Kasumi-1 (cell line): Measurements from ENCODE around the gene SLC37A1.
"Not testable (repeated sequence)": the region's sequence is repeated elsewhere in the genome, so short reads cannot be mapped to it uniquely, and the experiment has no call there.

Source experiments
- DNase-seq, 2 experiments: peaks; one replicate each; lab custom pipeline; 2025; lab: John Stamatoyannopoulos, UW

SLC37A1 gene

DNA sequence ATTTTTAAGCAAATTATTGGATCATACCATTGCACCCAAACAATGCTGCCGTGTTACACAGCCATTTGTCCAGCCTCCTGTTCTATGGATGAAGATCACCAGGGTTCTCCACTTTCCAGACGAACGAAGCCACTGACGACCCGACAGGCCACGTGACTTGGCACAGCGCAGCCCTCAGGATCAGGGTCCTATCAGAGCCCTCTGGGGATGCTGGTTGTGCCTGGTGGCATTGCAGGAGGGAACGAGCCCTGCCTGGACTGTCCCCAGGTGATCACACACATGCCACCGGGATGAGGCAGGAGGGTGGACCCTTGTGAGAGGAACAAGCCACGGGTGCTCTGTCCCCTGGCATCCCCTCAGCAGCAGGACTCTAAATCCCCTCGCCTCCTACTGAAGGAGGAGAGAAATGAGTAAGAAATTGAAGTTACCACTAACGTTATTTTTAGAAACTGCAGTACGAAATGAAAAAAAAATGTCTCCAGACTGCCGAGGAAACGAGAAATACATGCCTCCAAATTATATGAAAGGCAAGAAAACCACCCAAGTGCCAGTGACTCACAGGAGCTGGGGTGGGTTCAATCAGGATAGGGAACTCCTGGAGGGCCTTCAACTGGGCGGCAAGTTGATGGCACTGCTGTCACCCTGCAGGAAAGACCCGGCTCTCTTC lies 81.1 kb downstream of the SLC37A1 start:
- no peak for DNase-seq

DNA sequence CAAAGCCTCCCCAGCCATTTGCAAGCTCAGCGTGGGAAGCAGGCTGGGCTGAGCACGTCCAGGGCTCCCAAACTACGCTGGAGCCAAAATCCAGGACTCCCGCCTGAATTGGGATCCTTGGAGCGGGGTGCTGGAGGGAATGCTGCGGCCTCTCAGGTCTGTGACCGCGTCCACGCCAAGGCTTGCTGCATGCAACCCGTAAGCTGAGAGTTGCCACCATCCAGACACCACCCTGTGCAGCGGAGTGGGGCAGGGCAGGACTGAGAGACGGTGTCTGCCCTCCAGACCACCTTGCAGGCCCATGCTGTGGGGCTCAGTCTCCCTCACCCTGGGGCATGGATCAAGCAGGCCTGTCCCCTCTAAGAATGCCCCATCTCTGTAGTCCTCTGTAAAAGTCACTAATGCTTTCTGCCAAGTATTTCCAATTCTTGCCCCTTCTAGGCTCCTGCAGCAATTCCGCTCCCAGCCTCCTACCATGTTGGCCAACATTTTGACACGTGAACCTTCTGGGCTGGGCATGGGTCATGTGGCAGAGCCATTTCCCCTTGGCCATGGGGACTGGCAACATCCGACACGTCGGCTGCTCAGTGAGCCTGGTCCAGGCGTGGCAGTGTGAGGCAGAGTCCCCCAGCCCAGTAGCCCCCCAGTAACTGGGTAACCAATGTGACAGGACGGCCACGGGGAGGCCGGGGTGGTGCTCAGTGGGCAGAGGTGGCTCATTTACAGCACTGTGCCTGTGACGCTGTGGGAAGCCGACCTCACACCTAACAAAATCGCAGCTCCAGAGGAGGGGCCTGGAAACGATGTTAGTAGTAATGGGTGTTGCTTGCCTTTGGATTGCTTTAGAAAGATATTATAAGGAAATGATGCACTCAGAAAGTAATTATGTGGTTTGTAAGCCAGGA lies 81.9 kb downstream of the SLC37A1 start:
- no peak for DNase-seq

DNA sequence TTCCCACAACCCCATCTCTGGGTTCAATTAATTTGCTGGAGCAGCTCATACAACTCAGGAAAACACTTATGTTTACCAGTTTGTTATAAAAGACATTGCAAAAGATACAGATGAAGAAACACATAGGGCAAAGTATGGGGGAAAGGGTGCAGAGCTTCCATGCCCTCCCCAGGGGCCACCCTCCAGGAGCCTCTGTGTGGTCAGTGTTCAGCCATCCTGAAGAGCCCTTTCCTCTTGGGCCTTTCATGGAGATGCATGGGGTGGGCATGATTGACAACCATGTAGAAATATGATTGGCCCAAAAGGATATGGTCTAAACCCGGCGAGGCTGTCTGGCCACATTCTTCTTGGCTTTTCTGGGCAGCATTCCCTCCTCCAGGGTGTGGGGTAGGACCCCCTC lies 83.0 kb downstream of the SLC37A1 start:
- no peak for DNase-seq

DNA sequence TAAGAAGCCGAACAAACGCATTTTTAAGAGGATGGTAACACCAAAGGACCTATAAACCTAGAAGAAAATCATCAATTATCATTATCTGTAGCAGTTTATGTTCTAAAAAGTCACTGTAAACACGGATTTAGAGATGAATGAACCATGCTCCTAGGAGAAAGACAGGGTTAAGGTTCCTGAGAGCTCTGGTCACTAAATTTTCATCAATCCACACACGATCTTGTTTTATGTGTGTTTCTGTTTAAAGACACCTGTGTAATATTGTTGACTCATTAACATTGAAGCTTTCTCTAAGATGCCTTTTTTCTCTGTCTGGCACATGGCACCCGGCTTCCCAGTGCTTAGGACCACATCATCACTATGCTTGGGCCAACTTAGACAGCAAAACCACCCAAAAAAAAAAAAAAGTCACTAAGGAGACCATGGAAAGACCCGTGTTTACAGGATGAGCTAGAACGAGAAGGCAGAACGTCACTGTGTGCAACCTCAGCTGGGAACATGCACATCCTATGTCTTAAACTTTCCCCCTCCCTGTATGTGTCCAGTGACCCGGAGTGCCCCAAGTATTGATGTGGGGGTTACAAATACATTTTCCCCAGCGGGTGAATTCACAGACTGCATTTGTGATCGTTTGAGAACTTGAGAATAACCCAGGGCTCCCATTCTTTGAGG lies 84.0 kb downstream of the SLC37A1 start:
- no peak for DNase-seq

DNA sequence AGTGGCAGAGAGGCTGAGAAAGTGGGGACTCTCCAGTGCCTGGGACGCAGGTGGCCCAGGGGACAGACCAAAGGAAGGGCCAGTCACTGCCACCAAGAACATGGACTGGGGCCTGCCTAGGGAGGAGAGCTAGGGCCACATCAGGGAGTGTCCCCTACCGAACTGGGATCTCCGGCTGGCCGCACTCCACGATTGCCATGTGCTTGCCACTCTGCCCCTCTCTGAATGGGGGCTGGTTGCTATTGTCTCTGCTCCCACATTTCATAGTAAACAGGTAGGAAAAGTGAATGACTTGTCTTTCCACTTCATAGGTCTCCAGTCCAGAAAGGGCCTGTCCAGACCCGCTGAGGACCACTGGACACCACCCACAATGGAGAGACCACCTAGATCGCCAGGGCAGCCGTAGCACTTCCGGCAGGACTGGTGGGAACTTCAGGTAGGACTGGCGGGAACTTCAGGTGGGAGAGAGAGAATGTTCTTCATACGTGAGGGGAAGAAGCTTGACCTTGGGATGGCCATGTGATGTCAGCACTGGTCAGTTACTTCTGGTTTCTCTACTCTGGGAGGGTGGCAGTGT lies 84.6 kb downstream of the SLC37A1 start:
- DNase-seq, result no peak

DNA sequence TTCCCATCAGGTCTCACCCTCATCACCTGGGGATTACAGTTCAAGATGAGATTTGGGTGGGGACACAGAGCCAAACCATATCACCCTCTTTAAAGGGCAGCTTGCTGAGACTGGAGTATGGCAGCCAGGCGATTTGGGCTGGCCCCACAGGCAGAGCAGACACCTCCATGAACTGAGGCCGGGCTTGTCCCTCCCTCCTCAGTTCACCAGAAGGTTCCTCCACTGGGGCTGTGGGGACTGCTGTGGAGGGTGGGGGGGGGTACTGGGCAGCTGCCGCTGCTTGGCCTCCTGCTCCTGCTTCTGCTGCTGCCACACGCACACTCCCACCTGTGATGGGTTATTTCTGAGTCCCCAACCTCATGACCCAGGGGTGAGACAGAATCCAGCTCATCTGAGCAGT lies 85.8 kb downstream of the SLC37A1 start:
- no peak for DNase-seq

DNA sequence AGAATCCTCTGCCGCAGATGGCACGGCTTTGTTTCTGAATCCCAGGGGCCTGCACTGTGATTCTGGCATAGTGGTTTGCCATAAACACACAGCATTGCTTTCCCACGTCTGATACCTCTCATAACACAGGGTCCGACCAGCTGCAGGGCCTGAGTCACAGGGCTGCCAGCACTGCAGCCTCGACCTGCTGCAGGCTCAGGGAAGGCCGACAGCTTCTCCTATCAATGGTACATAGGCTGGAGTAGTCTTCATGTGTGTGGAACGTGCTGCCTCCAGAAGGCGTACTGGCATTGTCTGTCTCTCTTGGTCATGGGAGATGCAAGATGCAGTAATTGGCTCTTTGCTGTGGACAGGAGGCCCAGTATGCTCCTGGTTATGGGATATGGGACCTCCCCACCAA lies 86.3 kb downstream of the SLC37A1 start:
- no peak for DNase-seq

DNA sequence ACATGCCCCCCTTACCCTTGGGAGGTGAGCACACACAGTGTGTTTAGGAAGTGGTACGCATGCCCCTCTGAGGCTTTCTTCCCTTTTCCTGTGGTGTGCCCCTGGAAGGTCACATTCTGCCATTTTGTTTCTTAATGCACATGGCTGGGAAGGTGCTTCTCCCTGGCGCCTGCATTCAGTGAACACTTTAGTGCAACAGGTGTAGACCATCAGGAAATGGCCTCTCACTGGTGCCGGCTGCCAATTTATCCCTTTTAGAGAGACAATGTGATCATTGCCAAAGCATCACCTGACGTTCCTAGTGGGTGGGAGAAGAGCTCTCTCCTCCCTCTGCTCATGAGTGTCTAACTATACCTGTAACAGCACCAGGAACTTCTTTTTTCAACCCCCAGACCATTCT lies 88.0 kb downstream of the SLC37A1 start:
- no peak for DNase-seq

DNA sequence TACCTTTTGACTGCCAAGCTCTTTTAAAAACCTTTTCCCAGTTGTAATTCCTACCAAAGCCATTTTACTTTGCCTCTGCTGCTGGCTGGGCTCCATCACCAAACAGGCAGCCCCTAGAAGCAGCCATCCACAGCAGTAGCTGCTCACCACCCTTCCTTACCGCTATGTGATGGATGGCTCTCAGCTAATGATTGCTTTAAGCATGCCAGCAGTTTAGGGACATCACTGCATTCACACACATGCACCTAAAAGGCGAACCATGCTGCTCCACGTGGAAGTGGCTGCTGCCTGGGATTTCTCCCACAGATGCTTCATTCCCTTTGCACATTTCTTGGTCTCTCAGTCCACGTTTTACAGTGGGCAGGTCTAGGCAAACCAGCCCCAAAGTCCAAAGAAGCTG lies 93.5 kb downstream of the SLC37A1 start:
- no peak for DNase-seq

DNA sequence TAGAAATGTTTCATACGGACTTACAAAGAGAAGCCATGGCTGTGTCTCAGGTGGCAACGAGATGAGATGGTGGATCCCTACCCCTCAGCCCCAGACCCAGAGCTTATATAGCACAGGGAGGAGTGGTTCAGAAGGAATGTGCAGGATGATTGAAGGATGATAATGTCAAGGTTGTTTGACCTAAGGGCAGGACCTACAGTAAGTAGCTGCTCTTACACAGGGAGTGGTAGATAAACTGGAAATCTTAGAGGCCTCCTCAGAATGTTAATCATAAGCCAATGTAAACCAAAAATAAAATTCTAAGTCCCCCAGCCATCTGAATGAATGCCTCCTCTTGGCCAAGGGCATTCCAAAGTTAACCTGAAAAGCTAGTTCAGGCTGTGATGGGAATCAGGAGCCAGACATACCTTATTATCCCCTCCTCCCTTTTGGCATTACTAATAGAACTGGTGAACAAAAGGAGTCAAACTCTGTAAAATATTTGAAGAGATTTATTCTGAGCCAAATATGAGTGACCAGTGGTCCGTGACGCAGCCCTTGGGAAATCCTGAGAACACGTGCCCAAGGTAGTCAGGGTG lies 94.0 kb downstream of the SLC37A1 start:
- no peak for DNase-seq

DNA sequence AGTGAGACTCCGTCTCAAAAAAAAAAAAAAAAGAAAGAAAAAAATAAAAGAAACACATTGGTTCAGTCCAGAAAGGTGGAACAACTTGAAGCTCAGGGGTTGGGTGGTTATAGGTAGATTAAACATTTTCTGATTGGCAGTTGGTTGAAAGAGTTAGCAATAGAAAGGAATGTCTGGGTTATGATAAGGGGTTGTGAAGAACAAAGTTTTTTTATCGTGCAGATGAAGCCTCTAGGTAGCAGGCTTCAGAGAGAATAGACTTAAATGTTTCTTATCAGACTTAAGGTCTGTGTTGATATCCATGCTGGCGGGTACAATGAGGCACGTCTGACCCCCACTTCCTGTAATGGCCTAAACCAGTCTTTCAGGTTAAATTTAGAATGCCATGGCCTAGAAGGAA lies 94.8 kb downstream of the SLC37A1 start:
- no peak for DNase-seq

DNA sequence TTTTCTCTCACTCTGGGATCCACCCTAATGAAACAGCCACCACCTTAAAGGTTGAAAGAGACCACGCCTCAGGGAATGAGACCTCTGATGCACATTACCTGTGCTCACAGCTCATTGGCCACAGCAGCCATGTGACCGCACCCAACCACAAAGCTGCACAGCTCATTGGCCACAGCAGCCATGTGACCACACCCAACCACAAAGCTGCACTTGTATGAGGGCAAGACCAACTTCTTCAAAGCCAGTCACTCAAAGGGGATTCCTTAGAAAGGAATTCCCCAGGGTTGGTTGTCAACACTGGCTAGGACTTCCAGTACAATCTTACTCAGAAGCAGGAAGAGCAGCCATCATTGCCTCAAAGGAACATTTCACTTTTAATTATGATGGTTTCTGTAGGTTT lies 96.2 kb downstream of the SLC37A1 start:
- DNase-seq, result no peak

DNA sequence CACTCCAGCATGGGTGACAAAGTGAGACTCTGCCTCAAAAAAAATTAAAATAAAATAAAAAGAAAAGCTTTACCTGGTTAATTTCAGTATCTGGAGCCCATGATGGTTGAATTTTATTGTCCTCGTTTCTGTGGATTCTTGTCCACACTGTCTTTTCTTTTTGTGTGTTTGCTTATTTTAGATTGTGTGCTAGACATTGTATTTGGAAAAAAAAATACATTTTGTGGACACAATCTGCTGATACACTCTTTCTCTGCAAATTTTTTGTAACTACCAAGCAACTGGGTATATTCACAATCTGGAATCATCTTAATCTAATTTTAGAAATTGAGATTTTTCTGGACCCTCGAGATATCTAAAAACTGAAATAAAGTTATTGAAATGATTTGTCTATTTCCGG lies 98.2 kb downstream of the SLC37A1 start:
- DNase-seq, result no peak

DNA sequence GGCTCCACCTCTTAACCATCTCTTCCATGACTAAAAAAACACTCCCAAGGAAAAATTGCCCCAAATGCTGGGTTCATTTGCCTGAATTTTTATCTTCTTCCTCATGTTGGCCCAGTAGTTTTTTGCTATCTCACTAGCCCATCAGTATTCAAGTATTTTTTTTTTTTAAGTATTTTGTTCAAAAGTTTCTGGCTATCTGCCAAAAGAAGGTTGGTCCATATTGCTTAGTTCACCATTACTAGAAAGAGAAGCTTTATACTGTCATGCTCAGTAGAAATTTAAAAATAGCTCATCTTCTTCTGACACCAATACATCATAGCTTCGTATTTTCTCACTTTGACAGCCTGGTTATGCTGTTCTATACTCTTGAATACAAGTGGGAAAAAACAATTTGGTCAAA lies 98.7 kb downstream of the SLC37A1 start:
- DNase-seq, result no peak

DNA sequence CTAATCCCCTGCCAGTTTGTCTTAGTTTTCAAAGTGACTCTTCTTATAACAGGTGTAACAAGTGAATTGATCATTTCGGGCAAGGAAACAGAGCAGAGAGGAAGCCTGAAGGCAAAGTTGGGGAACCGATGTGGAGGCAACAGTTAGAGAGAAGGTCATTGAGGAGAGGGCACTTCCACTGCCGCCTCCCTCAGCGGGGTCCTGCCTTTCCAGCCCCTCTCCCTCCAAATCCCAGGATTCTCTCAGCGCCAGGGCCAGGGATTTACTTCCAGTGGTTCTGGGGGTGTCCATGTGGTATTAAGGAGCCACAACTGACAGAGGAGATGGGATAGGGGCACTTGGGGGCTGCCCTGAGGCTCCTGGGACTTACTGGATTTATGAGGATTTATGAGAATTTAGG lies 100.1 kb downstream of the SLC37A1 start:
- no peak for DNase-seq

DNA sequence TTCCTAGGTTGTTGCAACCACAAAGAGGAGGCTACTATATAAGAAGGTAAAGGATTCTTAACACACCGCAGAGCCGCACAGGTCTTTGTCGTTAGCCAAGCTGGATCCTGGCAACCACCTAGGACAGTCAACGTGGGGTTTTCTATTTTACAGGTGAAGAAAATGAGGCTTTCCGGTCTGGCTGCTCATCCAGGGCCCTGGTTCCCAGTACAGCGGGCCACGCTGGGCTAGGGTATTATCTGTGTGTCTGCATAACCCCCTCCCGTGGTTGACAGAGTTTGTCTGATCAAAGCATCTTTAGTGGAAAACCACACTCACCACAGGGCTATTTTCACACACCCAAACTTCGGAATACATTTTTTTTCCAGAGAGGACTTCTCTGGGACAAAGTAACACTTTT lies 100.7 kb downstream of the SLC37A1 start:
- no peak for DNase-seq

DNA sequence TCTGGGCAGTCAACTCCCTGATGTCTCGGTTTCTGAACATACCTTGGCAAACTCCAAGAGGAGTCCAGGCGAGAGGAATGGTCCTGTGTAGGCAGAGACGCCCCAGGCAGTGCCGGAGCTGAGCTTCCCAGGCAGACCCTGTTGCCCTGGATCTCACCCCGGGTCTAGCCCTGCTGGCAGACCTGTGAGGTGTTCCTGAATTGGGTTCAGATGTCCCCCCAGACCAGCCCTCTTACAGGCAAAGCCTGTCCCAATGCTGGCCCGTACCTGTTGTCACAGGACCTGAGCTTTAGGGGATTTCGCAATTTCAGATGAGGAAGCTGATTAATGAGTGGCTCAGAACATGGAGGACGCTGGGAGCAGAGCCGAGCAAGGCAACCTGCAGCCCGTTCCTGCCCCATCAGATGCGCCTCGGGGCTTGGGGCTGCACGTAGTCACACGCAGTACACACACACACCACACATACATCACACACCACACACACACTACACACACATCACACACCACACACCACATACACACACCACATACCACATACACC lies 101.2 kb downstream of the SLC37A1 start:
- no peak for DNase-seq

DNA sequence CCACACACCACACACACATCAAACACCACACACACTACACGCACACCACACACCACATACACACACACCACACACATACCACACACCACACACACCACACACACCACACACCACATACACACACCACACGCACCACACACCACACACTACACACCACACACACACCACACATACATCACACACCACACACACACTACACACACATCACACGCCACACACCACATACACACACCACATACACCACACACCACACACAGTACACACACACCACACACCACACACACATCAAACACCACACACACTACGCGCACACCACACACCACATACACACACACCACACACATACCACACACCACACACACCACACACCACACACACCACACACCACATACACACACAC lies 101.7 kb downstream of the SLC37A1 start:
- DNase-seq, result not testable (repeated sequence)

DNA sequence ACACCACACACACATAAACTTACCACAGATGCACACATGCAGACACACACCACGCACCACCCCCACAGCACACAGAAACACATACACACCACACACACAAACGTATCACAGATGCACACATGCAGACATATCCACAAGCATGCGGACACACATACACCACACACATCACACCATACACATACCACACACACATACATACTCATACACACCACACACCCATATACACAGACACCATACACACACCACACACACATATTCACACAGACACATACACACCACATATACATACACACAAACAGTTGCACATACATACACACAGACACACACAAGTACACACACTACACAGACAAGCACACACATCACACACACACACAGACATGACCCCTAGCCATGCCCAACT lies 102.3 kb downstream of the SLC37A1 start:
- no peak for DNase-seq

DNA sequence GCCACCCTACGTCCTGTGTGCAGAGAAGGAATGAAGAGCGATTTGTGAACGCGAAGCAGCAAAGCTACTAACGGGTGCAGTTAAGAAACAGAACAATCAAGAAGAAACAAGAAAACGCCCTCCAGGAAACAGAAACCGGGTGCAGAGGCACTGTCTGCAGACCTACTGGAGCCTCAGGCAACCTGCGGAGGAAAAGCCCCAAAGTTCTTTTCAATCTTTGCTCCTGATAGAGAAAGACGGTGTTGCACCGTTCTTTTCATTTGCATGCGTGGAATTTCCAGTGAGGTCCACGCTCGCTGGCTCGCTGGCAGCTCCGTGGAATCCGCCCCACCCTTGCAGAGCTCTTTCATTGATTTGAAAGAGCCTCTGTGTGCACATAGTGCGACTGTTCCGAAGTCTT lies 102.8 kb downstream of the SLC37A1 start:
- DNase-seq, result no peak

DNA sequence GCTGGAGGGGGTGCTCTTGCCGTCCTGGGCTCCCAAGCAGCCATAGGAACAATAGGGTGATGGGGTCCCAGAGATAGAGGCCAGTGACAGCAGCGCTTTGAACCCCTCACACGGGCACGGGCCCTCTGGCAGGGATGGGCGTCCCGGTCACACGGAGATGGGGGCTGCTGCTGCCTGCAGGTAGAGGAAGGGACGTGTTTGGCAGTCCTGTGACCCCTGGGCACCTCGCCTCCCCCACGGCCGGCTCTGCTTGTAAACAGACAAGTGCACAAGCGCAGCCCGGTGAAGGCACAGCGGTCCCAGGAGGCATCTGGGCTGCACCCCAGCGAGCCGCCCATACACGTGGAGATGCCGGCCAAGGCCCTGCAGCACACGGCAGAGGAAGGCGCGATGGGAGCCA lies 103.3 kb downstream of the SLC37A1 start:
- DNase-seq, result no peak

DNA sequence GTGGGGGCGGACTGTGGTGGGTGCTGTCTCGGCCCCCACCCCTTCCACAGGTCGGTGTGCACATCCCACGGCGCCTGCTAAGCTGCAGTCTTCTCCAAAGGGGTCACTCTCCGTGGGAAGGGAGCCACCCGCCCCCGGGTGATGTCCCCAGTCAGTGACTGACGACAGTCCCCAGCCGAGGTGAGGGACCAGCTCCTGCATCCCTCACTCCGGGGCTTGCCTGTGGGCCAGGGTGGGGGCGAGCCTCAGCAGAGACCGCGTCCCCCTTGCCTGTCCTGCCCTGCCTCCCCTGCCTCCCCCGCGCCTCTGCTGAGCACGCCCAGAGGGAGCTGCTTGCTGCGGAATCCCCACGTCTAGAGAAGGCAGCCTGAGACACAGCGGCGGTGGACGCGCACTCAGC lies 103.8 kb downstream of the SLC37A1 start:
- no peak for DNase-seq
